Measurements from ENCODE around the gene MYRF. TPM values are rescaled to one million over a fixed set of nuclear protein-coding genes. Genes with fewer than 3 reads are reported as not detected.

The MYRF gene
- total and polyA plus RNA-seq, 2 of the 13 experiments (the other 11 are each of a cell fraction or from before 2014, with no cell fraction given) = 10.2 to 25.9 TPM

GRCh38 chr11:61792310-61793082 is 40.1 kb downstream of the MYRF start, which contains the start of the genes FEN1 and TMEM258 (continued):
- TF ChIP-seq ZC3H13 (CRISPR knock-in tag; IDR thresholded peaks at IDR 0.05) = peak; percentile 8; the same call in 1 of the 2 replicates
- TF ChIP-seq KDM6A (CRISPR knock-in tag; IDR thresholded peaks at IDR 0.05; ENCODE audit: low read depth) = no peak
- no peak for TF ChIP-seq ATRX (CRISPR knock-in tag; IDR thresholded peaks at IDR 0.05; ENCODE audit: borderline replicate concordance)
- no peak for TF ChIP-seq MATR3 (CRISPR knock-in tag; IDR thresholded peaks at IDR 0.05)
- no peak for TF ChIP-seq NR3C1 (CRISPR knock-in tag; IDR thresholded peaks at IDR 0.05)
- TF ChIP-seq, protein P1, sequence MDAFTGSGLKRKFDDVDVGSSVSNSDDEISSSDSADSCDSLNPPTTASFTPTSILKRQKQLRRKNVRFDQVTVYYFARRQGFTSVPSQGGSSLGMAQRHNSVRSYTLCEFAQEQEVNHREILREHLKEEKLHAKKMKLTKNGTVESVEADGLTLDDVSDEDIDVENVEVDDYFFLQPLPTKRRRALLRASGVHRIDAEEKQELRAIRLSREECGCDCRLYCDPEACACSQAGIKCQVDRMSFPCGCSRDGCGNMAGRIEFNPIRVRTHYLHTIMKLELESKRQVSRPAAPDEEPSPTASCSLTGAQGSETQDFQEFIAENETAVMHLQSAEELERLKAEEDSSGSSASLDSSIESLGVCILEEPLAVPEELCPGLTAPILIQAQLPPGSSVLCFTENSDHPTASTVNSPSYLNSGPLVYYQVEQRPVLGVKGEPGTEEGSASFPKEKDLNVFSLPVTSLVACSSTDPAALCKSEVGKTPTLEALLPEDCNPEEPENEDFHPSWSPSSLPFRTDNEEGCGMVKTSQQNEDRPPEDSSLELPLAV (CRISPR knock-in tag; conservative IDR thresholded peaks at IDR 0.05; ENCODE audit: low read depth) = no peak
- TF ChIP-seq ELF4 (CRISPR knock-in tag; IDR thresholded peaks at IDR 0.05; ENCODE audit: borderline replicate concordance) = peak; percentile 59; the same call in 1 of the 2 replicates
- peak; percentile 91; the same call in 1 of the 2 replicates for TF ChIP-seq CC2D1A (CRISPR knock-in tag; IDR thresholded peaks at IDR 0.05)
- peak; percentile 77; the same call in 2 of the 3 replicates for TF ChIP-seq MXI1 (IDR thresholded peaks at IDR 0.05; ENCODE audit: borderline replicate concordance, low read depth, low read length)
- no peak for TF ChIP-seq ZNF17 (CRISPR knock-in tag; IDR thresholded peaks at IDR 0.05)
- 0 out of 2 replicates have a peak, but pooled peaks have one; percentile 76 for TF ChIP-seq SMAD1 (CRISPR knock-in tag; IDR thresholded peaks at IDR 0.05; ENCODE audit: borderline replicate concordance, low read depth)
- TF ChIP-seq SNAI1 (CRISPR knock-in tag; IDR thresholded peaks at IDR 0.05; ENCODE audit: borderline replicate concordance) = 0 out of 2 replicates have a peak, but pooled peaks have one; percentile 62
- no peak for TF ChIP-seq DPF2 (CRISPR knock-in tag; IDR thresholded peaks at IDR 0.05; ENCODE audit: borderline replicate concordance, low read depth)
- TF ChIP-seq ZNF333 (CRISPR knock-in tag; IDR thresholded peaks at IDR 0.05; ENCODE audit: borderline replicate concordance) = 0 out of 2 replicates have a peak, but pooled peaks have one; percentile 81
- peak; percentile 88; the same call in 1 of the 2 replicates for TF ChIP-seq ZGPAT (CRISPR knock-in tag; IDR thresholded peaks at IDR 0.05)
- TF ChIP-seq AHDC1 (CRISPR knock-in tag; IDR thresholded peaks at IDR 0.05; ENCODE audit: borderline replicate concordance) = no peak
- no peak for TF ChIP-seq ZNF251 (CRISPR knock-in tag; IDR thresholded peaks at IDR 0.05)
- TF ChIP-seq XRCC5 (optimal IDR thresholded peaks at IDR 0.05; ENCODE audit: low read length) = peak; percentile 55

Data from HepG2 (cell line).